IMR-90 (cell line): ENCODE data around the gene NUDCD2. TPM values are rescaled to one million over a fixed set of nuclear protein-coding genes. Genes with fewer than 3 reads are reported as not detected.

ENCODE experiments used
- ATAC-seq: fragments of 200-7000 bp; cut with Tn5 transposase; 2 replicates; pipeline ENCODE4 v1.9.1; 2020; ENCODE audit warnings: low read depth, mild to moderate bottlenecking, moderate library complexity
- BruUV-seq: library from RNA; stranded (reverse); fragments of 400-500 nt; replicated peaks from 2 replicates; lab custom pipeline; 2021; lab: Mats Ljungman, UMichigan
- CTCF ChIA-PET: fragments of 300-600 bp; formaldehyde crosslinking; extraction: SDS; loops from one replicate; lab custom pipeline; 2021; ENCODE audit warnings: antibody characterized with exemption; lab: Yijun Ruan, JAX
- POLR2A ChIA-PET: fragments of 300-600 bp; sonication (Branson Sonifier 250); formaldehyde crosslinking; loops from one replicate; lab custom pipeline; 2022; ENCODE audit warnings: antibody characterized with exemption; ENCODE audit not compliant: unreplicated experiment; lab: Charles Lee
- DNase-seq: peaks from one replicate; pipeline ENCODE4 v3.0.0; 2013
- H2AFZ ChIP-seq: replicated peaks from 2 replicates; pipeline ENCODE3; 2013; ENCODE audit warnings: low read length, mild to moderate bottlenecking; ENCODE audit not compliant: poor library complexity
- H2AK5ac ChIP-seq: 2 replicates; pipeline ENCODE4 v1.6.1; 2013; ENCODE audit warnings: low read depth, low read length, inconsistent platforms
- H2AK9ac ChIP-seq: replicated peaks from 2 replicates; pipeline ENCODE3; 2013; ENCODE audit warnings: mild to moderate bottlenecking, low read depth, low read length, moderate library complexity; ENCODE audit not compliant: poor library complexity
- H2BK120ac ChIP-seq: 2 replicates; pipeline ENCODE4 v1.6.1; 2013; ENCODE audit warnings: low read depth, low read length, inconsistent platforms
- H2BK15ac ChIP-seq: 3 replicates; pipeline ENCODE4 v1.6.1; 2013; ENCODE audit warnings: low read depth, low read length, inconsistent platforms
- H2BK20ac ChIP-seq: 2 replicates; pipeline ENCODE4 v1.6.1; 2013; ENCODE audit warnings: low read depth, mild to moderate bottlenecking, inconsistent platforms, low read length, moderate library complexity
- H2BK5ac ChIP-seq: 2 replicates; pipeline ENCODE4 v1.6.1; 2013; ENCODE audit warnings: mild to moderate bottlenecking, low read depth, low read length, inconsistent platforms; ENCODE audit not compliant: poor library complexity, severe bottlenecking
- H3K14ac ChIP-seq: replicated peaks from 2 replicates; pipeline ENCODE4 v1.6.1; 2013; ENCODE audit warnings: low read depth, low read length, inconsistent platforms
- H3K18ac ChIP-seq: 2 replicates; pipeline ENCODE4 v1.6.1; 2013; ENCODE audit warnings: low read depth, low read length, control low read depth
- H3K23ac ChIP-seq: 2 replicates; pipeline ENCODE4 v1.6.1; 2013; ENCODE audit warnings: low read depth, low read length, inconsistent platforms
- H3K27ac ChIP-seq: 2 replicates; pipeline ENCODE4 v1.5.1; 2013; ENCODE audit warnings: mild to moderate bottlenecking, control low read depth, low read length; ENCODE audit not compliant: insufficient read depth
- H3K27me3 ChIP-seq: 2 replicates; pipeline ENCODE4 v1.6.1; 2013; ENCODE audit warnings: low read length; ENCODE audit not compliant: control insufficient read depth, insufficient read depth
- H3K36me3 ChIP-seq: 2 replicates; pipeline ENCODE4 v1.6.1; 2013; ENCODE audit warnings: low read length, mixed read lengths; ENCODE audit not compliant: control insufficient read depth, insufficient read depth
- H3K4ac ChIP-seq: 2 replicates; pipeline ENCODE4 v1.6.1; 2013; ENCODE audit warnings: low read depth, low read length, inconsistent platforms
- H3K4me1 ChIP-seq: 2 replicates; pipeline ENCODE4 v1.6.1; 2013; ENCODE audit warnings: low read length, mixed read lengths; ENCODE audit not compliant: control insufficient read depth, insufficient read depth
- H3K4me2 ChIP-seq: 2 replicates; pipeline ENCODE4 v1.6.1; 2013; ENCODE audit warnings: low read depth, mild to moderate bottlenecking, control low read depth, low read length, moderate library complexity
- H3K4me3 ChIP-seq: 2 replicates; pipeline ENCODE4 v1.5.1; 2013; ENCODE audit warnings: low read depth, mild to moderate bottlenecking, control low read depth, low read length, moderate library complexity; ENCODE audit not compliant: insufficient read depth
- H3K56ac ChIP-seq: 2 replicates; pipeline ENCODE4 v1.6.1; 2013; ENCODE audit warnings: low read length, inconsistent platforms; ENCODE audit not compliant: insufficient read depth; ENCODE audit errors: extremely low read depth
- H3K79me1 ChIP-seq, 2 experiments: 2 replicates each; pipeline ENCODE4 v1.6.1; 2013; ENCODE audit warnings: low read length in 2 of 2, inconsistent platforms in 1 of 2, low read depth in 1 of 2
- H3K9ac ChIP-seq: 2 replicates; pipeline ENCODE4 v1.6.1; 2013; ENCODE audit warnings: low read depth, low read length, control low read depth
- H3K9me1 ChIP-seq: 2 replicates; pipeline ENCODE4 v1.6.1; 2013; ENCODE audit warnings: low read length, inconsistent platforms; ENCODE audit not compliant: insufficient read depth
- H3K9me3 ChIP-seq: 2 replicates; pipeline ENCODE4 v1.6.1; 2013; ENCODE audit warnings: low read length; ENCODE audit not compliant: control insufficient read depth, insufficient read depth
- H4K20me1 ChIP-seq: 2 replicates; pipeline ENCODE4 v1.6.1; 2013; ENCODE audit warnings: low read length, inconsistent platforms; ENCODE audit not compliant: insufficient read depth
- H4K5ac ChIP-seq: 2 replicates; pipeline ENCODE4 v1.6.1; 2013; ENCODE audit warnings: mild to moderate bottlenecking, low read depth, low read length, control low read depth
- H4K8ac ChIP-seq, 2 experiments: 2 replicates each; pipeline ENCODE4 v1.6.1; 2013; ENCODE audit warnings: low read depth in 2 of 2, low read length in 2 of 2, control low read depth in 1 of 2, inconsistent platforms in 1 of 2
- H4K91ac ChIP-seq: 2 replicates; pipeline ENCODE4 v1.6.1; 2013; ENCODE audit warnings: low read depth, low read length, inconsistent platforms; ENCODE audit not compliant: insufficient read depth
- CEBPB ChIP-seq: IDR thresholded peaks from 2 replicates; pipeline ENCODE4 v1.6.1; 2012; ENCODE audit warnings: low read depth, low read length, improper control_type of control experiment
- ELK1 ChIP-seq: fragments of 150-350 bp; IDR thresholded peaks from 2 replicates; pipeline ENCODE4 v1.6.1; 2016; ENCODE audit warnings: low read depth, mild to moderate bottlenecking, low read length, moderate library complexity, borderline replicate concordance
- SMC3 ChIP-seq: fragments of 150-350 bp; IDR thresholded peaks from 2 replicates; pipeline ENCODE4 v1.6.1; 2016; ENCODE audit warnings: low read depth, mild to moderate bottlenecking, antibody characterized with exemption, low read length, moderate library complexity
- WGBS, 2 experiments: methylation state at CpG; one replicate each; pipeline versions ENCODE4 v1.1.5 to v1.1.7; 2013; ENCODE audit warnings: missing lambda C conversion rate in 2 of 2; ENCODE audit not compliant: insufficient read length in 1 of 2; ENCODE audit errors: extremely low coverage in 2 of 2; 5-methylcytosine and 5-hydroxymethylcytosine counted together
- dilution Hi-C: fragments of 300-500 bp; cut with HindIII; formaldehyde crosslinking; loops from one replicate; pipeline ENCODE4 v1.14.3; 2018; ENCODE audit warnings: low sequenced_read_pairs; ENCODE audit not compliant: unreplicated experiment
- in situ Hi-C: fragments of 300-500 bp; cut with MboI; formaldehyde crosslinking; loops from 3 replicates; pipeline ENCODE4 v1.14.3; 2019; ENCODE audit warnings: low sequenced_read_pairs, inconsistent platforms, mixed read lengths
- intact Hi-C: fragments of 100-400 bp; cut with micrococcal nuclease; formaldehyde crosslinking; loops from 2 replicates; pipeline ENCODE4 v1.10.0; 2022
- polyA plus RNA-seq, 3 experiments: library from polyadenylated mRNA; depleted of rRNA; stranded (reverse); fragments of >200 nt; gene quantifications; 2 replicates each; pipeline ENCODE4 v1.2.3, GENCODE V29; 2012; ENCODE audit warnings: low replicate concordance in 1 of 3
- total RNA-seq: library from RNA; depleted of rRNA; stranded (reverse); fragments of >200 nt; gene quantifications from 2 replicates; pipeline ENCODE4 v1.2.3, GENCODE V29; 2012

Gene NUDCD2
- total and polyA plus RNA-seq, 2 of the 4 experiments (the other 2 are of a cell fraction) = 3.0 to 3.5 TPM

GRCh38 chr5:163459819-163460561, at the start of gene NUDCD2 (continued):
- TF ChIP-seq ELK1 = no peak

GRCh38 chr5:163509291-163509951, 49.5 kb upstream of the NUDCD2 start:
- Histone ChIP-seq H3K4ac (peak overlapping the region; percentile 50; the same call in 1 of the 2 replicates), H2AFZ (no peak overlapping the region), H3K56ac (no peak overlapping the region), H3K23ac (peak overlapping the region; percentile 95), H4K20me1 (peaks cover 26% of the 10 kb centered on the region), H3K14ac (peak overlapping the region; percentile 72), H2BK120ac (peak overlapping the region; percentile 12; the same call in 1 of the 2 replicates), H3K9ac (peak overlapping the region; percentile 77), H3K18ac (peak overlapping the region; percentile 37; the same call in 1 of the 2 replicates), H3K27ac (peak overlapping the region; percentile 77; the same call in 1 of the 2 replicates), H3K27me3 (no peaks in the 10 kb centered on the region), H3K4me1 (no peaks in the 10 kb centered on the region; the same call in 1 of the 2 replicates), H2BK20ac (no peak overlapping the region), H3K9me1 (no peaks in the 10 kb centered on the region), H3K9me3 (no peaks in the 10 kb centered on the region), H4K91ac (no peak overlapping the region), H2AK5ac (no peak overlapping the region), H3K36me3 (peaks cover 8% of the 10 kb centered on the region), H3K4me3 (peak overlapping the region; percentile 52), H2BK15ac (no peak overlapping the region), H3K79me1 (peaks cover 9 to 34% of the 10 kb centered on the region in 2 experiments), H2BK5ac (peak overlapping the region; percentile 77), H4K5ac (peak overlapping the region; percentile 66), H2AK9ac (peak overlapping the region; percentile 75), H3K4me2 (peak overlapping the region; percentile 94), H4K8ac (peak overlapping the region in 1 of 2 experiments; percentile 41; a peak in 1 of 4 replicates)
- ATAC-seq (no peak), DNase-seq (peak; percentile 71)
- POLR2A ChIA-PET = interaction anchor here (0.6 kb wide), 2 partner anchors 14 to 50 kb away, joined by 4 read pairs; no protein-coding TSS in a partner anchor
- TF ChIP-seq CEBPB = peak; percentile 72
- TF ChIP-seq SMC3 = no peak
- no peak for TF ChIP-seq ELK1
- intact Hi-C loops (no loop called here), in situ Hi-C loops (no loop called here), dilution Hi-C loops (no loop called here)
- no TSS peak for BruUV-seq
- CTCF ChIA-PET = interaction anchor here (0.6 to 1.3 kb wide), 2 partner anchors 12 to 64 kb away, joined by 3 to 4 read pairs; no protein-coding TSS in a partner anchor
- no CpG with 5 or more reads among the region's 7 CpGs for WGBS, 2 experiments
